Measurements from ENCODE around the gene SLC24A2. TPM values are rescaled to one million over a fixed set of nuclear protein-coding genes. Genes with fewer than 3 reads are reported as not detected.

SLC24A2 gene
- total RNA-seq, 4 donors from 2014 or later: not detected

GRCh38 chr9:19812194-19812593 is 23.4 kb upstream of the SLC24A2 start:
- Histone ChIP-seq H3K4me3 (no peak overlapping the region), H3K27me3 (no peaks in the 10 kb centered on the region), H3K4me1 (no peaks in the 10 kb centered on the region), H3K36me3 (no peaks in the 10 kb centered on the region), H3K9me3 (peaks cover 0 to 10% (median 0%) of the 10 kb centered on the region in 3 donors), H3K27ac (no peak overlapping the region)
- TF ChIP-seq CTCF (IDR thresholded peaks at IDR 0.05) (no peak), POLR2A (IDR thresholded peaks at IDR 0.05) (no peak)
- no peak for DNase-seq
- intact Hi-C loops (cut with DNase I): no loop called here

GRCh38 chr9:19809422-19810269 is 20.8 kb upstream of the SLC24A2 start:
- 87% methylated on average over 16 of the region's 16 CpGs for WGBS, 2 donors

GRCh38 chr9:19807182-19807892 is 18.5 kb upstream of the SLC24A2 start:
- no peak for DNase-seq
- no peak overlapping the region for H3K27ac ChIP-seq
- H3K4me3 ChIP-seq: no peak overlapping the region
- intact Hi-C loops (cut with DNase I): no loop called here
- 23% methylated on average over 4 of the region's 4 CpGs for WGBS, 2 donors
- H3K27me3 ChIP-seq: no peaks in the 10 kb centered on the region
- no peaks in the 10 kb centered on the region for H3K4me1 ChIP-seq
- no peaks in the 10 kb centered on the region for H3K36me3 ChIP-seq
- no peaks in the 10 kb centered on the region for H3K9me3 ChIP-seq
- TF ChIP-seq CTCF (IDR thresholded peaks at IDR 0.05) (no peak), POLR2A (IDR thresholded peaks at IDR 0.05) (no peak)

More at GRCh38 chr9:19809422-19810269, 20.8 kb upstream of the SLC24A2 start:
- TF ChIP-seq CTCF (IDR thresholded peaks at IDR 0.05): no peak
- TF ChIP-seq POLR2A (IDR thresholded peaks at IDR 0.05): no peak
- Histone ChIP-seq H3K27ac (no peak overlapping the region), H3K9me3 (no peaks in the 10 kb centered on the region), H3K4me3 (no peak overlapping the region), H3K4me1 (no peaks in the 10 kb centered on the region), H3K36me3 (no peaks in the 10 kb centered on the region), H3K27me3 (no peaks in the 10 kb centered on the region)
- DNase-seq: no peak
- intact Hi-C loops (cut with DNase I): no loop called here

GRCh38 chr9:19804431-19804830 is 15.6 kb upstream of the SLC24A2 start:
- no peak for DNase-seq
- H3K9me3 ChIP-seq: no peaks in the 10 kb centered on the region
- no peak for TF ChIP-seq CTCF (IDR thresholded peaks at IDR 0.05)
- TF ChIP-seq POLR2A (IDR thresholded peaks at IDR 0.05): no peak
- H3K27me3 ChIP-seq: no peaks in the 10 kb centered on the region
- intact Hi-C loops (cut with DNase I): no loop called here
- no peak overlapping the region for H3K4me3 ChIP-seq
- no peaks in the 10 kb centered on the region for H3K4me1 ChIP-seq
- no peaks in the 10 kb centered on the region for H3K36me3 ChIP-seq
- 23 to 29% methylated on average over 1 of the region's 1 CpG for WGBS, 2 donors
- no peak overlapping the region for H3K27ac ChIP-seq

- intact Hi-C loops (cut with DNase I): no loop called here
- TF ChIP-seq POLR2A (IDR thresholded peaks at IDR 0.05) (no peak), CTCF (IDR thresholded peaks at IDR 0.05) (no peak)
- H3K4me3 ChIP-seq: no peak overlapping the region
- H3K27ac ChIP-seq: no peak overlapping the region
- 40 to 64% methylated on average over 1 to 3 of the region's 6 CpGs for WGBS, 2 donors
- H3K27me3 ChIP-seq: no peaks in the 10 kb centered on the region
- no peaks in the 10 kb centered on the region for H3K9me3 ChIP-seq
- no peaks in the 10 kb centered on the region for H3K4me1 ChIP-seq
- no peak for DNase-seq
- H3K36me3 ChIP-seq: no peaks in the 10 kb centered on the region
Measured at GRCh38 chr9:19800884-19801283, 12.0 kb upstream of the SLC24A2 start.

Data from esophagus squamous epithelium (tissue), 5 donors.